Neural progenitor cell (in vitro differentiated cells): ENCODE results near the gene MBD4.

ENCODE experiments used
- EZH2 ChIP-seq: fragments of 200-600 bp; sonication (generic); IDR thresholded peaks from 2 replicates; pipeline ENCODE4 v1.6.1; 2017; ENCODE audit warnings: antibody characterized with exemption, mild to moderate bottlenecking, moderate library complexity
- TF ChIP-seq, protein P1 (sequence below): fragments of 200-600 bp; sonication (generic); IDR thresholded peaks from 2 replicates; pipeline ENCODE4 v1.5.1; 2017; ENCODE audit warnings: antibody characterized with exemption, mild to moderate bottlenecking

DNA sequence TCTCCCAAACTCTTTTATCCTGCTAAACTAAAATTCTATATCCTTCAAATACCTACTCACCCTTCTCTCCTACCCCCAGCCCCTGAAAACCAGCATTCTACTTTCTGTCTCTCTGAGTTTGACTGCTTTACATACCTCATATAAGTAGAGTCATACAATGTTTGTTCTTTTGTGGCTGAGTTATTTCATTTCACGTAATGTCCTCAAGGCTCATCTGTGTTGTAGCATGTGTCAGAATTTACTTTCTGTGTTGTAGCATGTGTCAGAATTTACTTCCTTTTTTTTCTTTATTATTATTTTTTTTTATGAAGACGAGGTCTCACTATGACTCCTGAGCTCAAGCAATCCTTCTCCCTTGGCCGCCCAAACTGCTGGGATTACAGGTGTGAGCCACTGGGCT, 20.4 kb upstream of the MBD4 start:
- TF ChIP-seq, protein P1, sequence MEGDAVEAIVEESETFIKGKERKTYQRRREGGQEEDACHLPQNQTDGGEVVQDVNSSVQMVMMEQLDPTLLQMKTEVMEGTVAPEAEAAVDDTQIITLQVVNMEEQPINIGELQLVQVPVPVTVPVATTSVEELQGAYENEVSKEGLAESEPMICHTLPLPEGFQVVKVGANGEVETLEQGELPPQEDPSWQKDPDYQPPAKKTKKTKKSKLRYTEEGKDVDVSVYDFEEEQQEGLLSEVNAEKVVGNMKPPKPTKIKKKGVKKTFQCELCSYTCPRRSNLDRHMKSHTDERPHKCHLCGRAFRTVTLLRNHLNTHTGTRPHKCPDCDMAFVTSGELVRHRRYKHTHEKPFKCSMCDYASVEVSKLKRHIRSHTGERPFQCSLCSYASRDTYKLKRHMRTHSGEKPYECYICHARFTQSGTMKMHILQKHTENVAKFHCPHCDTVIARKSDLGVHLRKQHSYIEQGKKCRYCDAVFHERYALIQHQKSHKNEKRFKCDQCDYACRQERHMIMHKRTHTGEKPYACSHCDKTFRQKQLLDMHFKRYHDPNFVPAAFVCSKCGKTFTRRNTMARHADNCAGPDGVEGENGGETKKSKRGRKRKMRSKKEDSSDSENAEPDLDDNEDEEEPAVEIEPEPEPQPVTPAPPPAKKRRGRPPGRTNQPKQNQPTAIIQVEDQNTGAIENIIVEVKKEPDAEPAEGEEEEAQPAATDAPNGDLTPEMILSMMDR = no peak
- no peak for TF ChIP-seq EZH2
